ENCODE results near the gene CCDC102A.

- TF ChIP-seq POLR2A (IDR thresholded peaks at IDR 0.05) (no peak), CTCF (IDR thresholded peaks at IDR 0.05) (no peak), POLR2AphosphoS5 (IDR thresholded peaks at IDR 0.05) (no peak), EP300 (IDR thresholded peaks at IDR 0.05; ENCODE audit: low read depth) (no peak)
These were observed 38.5 kb upstream of the CCDC102A start for GRCh38 chr16:57574646-57575467.
